Measurements from ENCODE around the gene ACYP2. TPM values are rescaled to one million over a fixed set of nuclear protein-coding genes. Genes with fewer than 3 reads are reported as not detected.

Gene ACYP2
- total RNA-seq, 1 experiment from 2014 or later = 7.0 TPM

DNA sequence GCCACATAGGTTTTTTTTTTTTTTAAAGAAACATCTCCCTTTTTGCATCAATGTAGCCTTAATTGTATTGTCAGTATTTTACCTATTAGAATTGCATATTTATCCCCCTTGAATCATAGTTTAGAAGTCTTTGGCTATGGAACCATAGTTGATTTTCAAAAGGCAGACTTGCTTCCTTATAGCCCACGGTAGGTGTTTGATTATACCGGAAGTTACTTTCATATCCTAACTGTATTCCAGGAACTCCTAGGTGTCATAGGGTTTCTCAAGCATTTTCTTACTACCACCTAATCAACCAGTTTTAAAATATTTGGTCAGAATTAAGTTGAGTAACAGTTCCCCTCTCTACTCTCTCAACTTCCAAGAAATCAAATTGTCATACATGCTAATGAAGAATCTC is 227.2 kb downstream of the ACYP2 start:
- H3K4me1 ChIP-seq = peaks cover 1% of the 10 kb centered on the region

GRCh38 chr2:54347622-54348021 is 232.2 kb downstream of the ACYP2 start:
- no peaks in the 10 kb centered on the region for H3K4me1 ChIP-seq
- H3K36me3 ChIP-seq = no peaks in the 10 kb centered on the region
- no peak overlapping the region for H3K27ac ChIP-seq

More for the DNA sequence above, 227.2 kb downstream of the ACYP2 start:
- Histone ChIP-seq H3K27ac (no peak overlapping the region), H3K27me3 (no peaks in the 10 kb centered on the region), H3K36me3 (no peaks in the 10 kb centered on the region), H3K4me3 (no peak overlapping the region), H3K9me3 (replicated peaks) (no peaks in the 10 kb centered on the region)
- no peak for DNase-seq

GRCh38 chr2:54348646-54349045 is 233.2 kb downstream of the ACYP2 start:
- Histone ChIP-seq H3K27ac (no peak overlapping the region), H3K9me3 (replicated peaks) (no peaks in the 10 kb centered on the region; the same call in 1 of the 2 replicates), H3K27me3 (no peaks in the 10 kb centered on the region), H3K36me3 (no peaks in the 10 kb centered on the region), H3K4me1 (no peaks in the 10 kb centered on the region), H3K4me3 (no peak overlapping the region)
- DNase-seq = no peak

More at GRCh38 chr2:54347622-54348021, 232.2 kb downstream of the ACYP2 start:
- Histone ChIP-seq H3K27me3 (no peaks in the 10 kb centered on the region), H3K4me3 (no peak overlapping the region), H3K9me3 (replicated peaks) (no peaks in the 10 kb centered on the region; the same call in 1 of the 2 replicates)
- DNase-seq = no peak

DNA sequence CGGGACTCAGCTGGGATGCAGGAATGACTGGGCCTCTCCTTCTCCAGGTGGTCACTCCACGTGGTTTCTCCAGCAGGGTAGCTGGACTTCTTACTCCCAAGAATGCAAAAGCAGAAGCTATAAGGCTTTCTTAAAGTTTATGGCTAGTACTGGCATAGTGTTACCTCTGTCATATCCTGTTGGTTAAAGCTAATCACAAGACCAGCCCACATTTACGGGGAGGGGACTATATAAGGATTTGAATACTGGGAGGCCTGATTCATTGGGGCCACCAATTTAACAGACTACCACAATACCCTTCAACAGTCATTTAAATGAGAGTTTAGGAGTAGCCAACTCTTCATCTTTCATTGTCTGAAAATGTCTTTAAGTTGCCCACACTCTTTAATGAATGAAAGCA is 235.0 kb downstream of the ACYP2 start:
- Histone ChIP-seq H3K27ac (no peak overlapping the region), H3K27me3 (no peaks in the 10 kb centered on the region), H3K36me3 (no peaks in the 10 kb centered on the region), H3K9me3 (replicated peaks) (no peaks in the 10 kb centered on the region; the same call in 1 of the 2 replicates), H3K4me3 (no peak overlapping the region), H3K4me1 (no peaks in the 10 kb centered on the region)
- no peak for DNase-seq

GRCh38 chr2:54353216-54353615 is 237.8 kb downstream of the ACYP2 start:
- Histone ChIP-seq H3K4me3 (no peak overlapping the region), H3K9me3 (replicated peaks) (no peaks in the 10 kb centered on the region; the same call in 1 of the 2 replicates), H3K27ac (no peak overlapping the region), H3K4me1 (no peaks in the 10 kb centered on the region), H3K36me3 (no peaks in the 10 kb centered on the region), H3K27me3 (no peaks in the 10 kb centered on the region)
- no peak for DNase-seq

Other genes starting within 250 kb of the ACYP2 start
- gene PSME4, start 144.6 kb upstream of the ACYP2 start, total RNA-seq (2014; rRNA removed; shearing (Covaris generic)) = 71.7 and 82.8 TPM in 2 replicates
- gene TSPYL6, start 140.6 kb downstream of the ACYP2 start, total RNA-seq (2014; rRNA removed; shearing (Covaris generic)) = 0.03 and 0.10 TPM in 2 replicates

All from SJCRH30 (cell line).